Keratinocyte (primary cell): ENCODE measurements around the gene LRRC8C. TPM values are rescaled to one million over a fixed set of nuclear protein-coding genes. Genes with fewer than 3 reads are reported as not detected.

ENCODE experiments used
- DNase-seq: peaks from one replicate; pipeline ENCODE4 v3.0.0-alpha.2; 2011; ENCODE audit warnings: low read depth, missing footprints, low spot score
- FAIRE-seq: peaks from 2 replicates; lab custom pipeline; 2011; peaks lifted over from hg19 to GRCh38; lab: Jason Lieb, UNC
- H2AFZ ChIP-seq: 2 replicates; pipeline ENCODE4 v1.6.0; 2012; ENCODE audit warnings: low read length, control low read depth, inconsistent platforms; ENCODE audit not compliant: control insufficient read depth
- H3K27ac ChIP-seq: 2 replicates; pipeline ENCODE4 v1.5.1; 2011; ENCODE audit warnings: low read length; ENCODE audit not compliant: control insufficient read depth, insufficient read depth
- H3K27me3 ChIP-seq: 3 replicates; pipeline ENCODE4 v1.6.0; 2011; ENCODE audit warnings: low read length; ENCODE audit not compliant: control insufficient read depth, insufficient read depth; ENCODE audit errors: extremely low read depth
- H3K36me3 ChIP-seq, 2 experiments: 2 replicates in 1 of 2; 3 replicates in 1 of 2; pipeline ENCODE4 v1.5.1; 2011; ENCODE audit warnings: low read length in 2 of 2, mild to moderate bottlenecking in 1 of 2; ENCODE audit not compliant: control insufficient read depth in 2 of 2, insufficient read depth in 2 of 2; ENCODE audit errors: extremely low read depth in 1 of 2
- H3K4me1 ChIP-seq: 3 replicates; pipeline ENCODE4 v1.5.1; 2011; ENCODE audit warnings: low read length; ENCODE audit not compliant: control insufficient read depth, insufficient read depth; ENCODE audit errors: extremely low read depth
- H3K4me2 ChIP-seq: 3 replicates; pipeline ENCODE4 v1.6.0; 2011; ENCODE audit warnings: low read depth, low read length; ENCODE audit not compliant: control insufficient read depth, insufficient read depth; ENCODE audit errors: extremely low read depth
- H3K4me3 ChIP-seq, 3 experiments: fragments of 200-600 bp in 1 of 3; sonication (generic) in 1 of 3; 2 replicates in 2 of 3; 3 replicates in 1 of 3; pipeline ENCODE4 v1.5.1; 2011 to 2016; ENCODE audit warnings: low read length in 3 of 3, mild to moderate bottlenecking in 3 of 3, control low read depth in 2 of 3, inconsistent platforms in 1 of 3, low read depth in 1 of 3, mixed read lengths in 1 of 3, mixed run types in 1 of 3, moderate library complexity in 1 of 3; ENCODE audit not compliant: control insufficient read depth in 2 of 3, insufficient read depth in 2 of 3; ENCODE audit errors: extremely low read depth in 1 of 3
- H3K79me2 ChIP-seq: 2 replicates; pipeline ENCODE4 v1.6.0; 2012; ENCODE audit warnings: low read length; ENCODE audit not compliant: control insufficient read depth, insufficient read depth
- H3K9ac ChIP-seq: 3 replicates; pipeline ENCODE4 v1.6.0; 2011; ENCODE audit warnings: low read length; ENCODE audit not compliant: control insufficient read depth, insufficient read depth; ENCODE audit errors: extremely low read depth
- H3K9me1 ChIP-seq: 3 replicates; pipeline ENCODE4 v1.6.0; 2011; ENCODE audit warnings: low read length; ENCODE audit not compliant: control insufficient read depth, insufficient read depth; ENCODE audit errors: extremely low read depth
- H3K9me3 ChIP-seq: 2 replicates; pipeline ENCODE4 v1.5.1; 2012; ENCODE audit warnings: low read depth, low read length; ENCODE audit not compliant: control insufficient read depth
- H4K20me1 ChIP-seq: 3 replicates; pipeline ENCODE4 v1.6.0; 2011; ENCODE audit warnings: low read length; ENCODE audit not compliant: control insufficient read depth, insufficient read depth; ENCODE audit errors: extremely low read depth
- CTCF ChIP-seq, 3 experiments: IDR thresholded peaks in 1 of 3; conservative IDR thresholded peaks in 1 of 3; optimal IDR thresholded peaks in 1 of 3; 2 replicates in 2 of 3; 3 replicates in 1 of 3; pipeline versions ENCODE3 to v1.5.1; 2011; ENCODE audit warnings: low read length in 3 of 3, mild to moderate bottlenecking in 3 of 3, moderate library complexity in 2 of 3, control low read depth in 1 of 3, inconsistent platforms in 1 of 3; ENCODE audit not compliant: insufficient read depth in 2 of 3; ENCODE audit errors: extremely low read depth in 1 of 3
- EZH2 ChIP-seq: IDR thresholded peaks from one replicate; pipeline ENCODE4 v1.6.1; 2012; ENCODE audit warnings: inconsistent platforms, mild to moderate bottlenecking, low read length, moderate library complexity
- dilution Hi-C: fragments of 300-500 bp; cut with MboI; formaldehyde crosslinking; loops from one replicate; pipeline ENCODE4 v1.7.0; 2020; ENCODE audit warnings: low sequenced_read_pairs; ENCODE audit not compliant: extremely low pct_ligation_motif_present
- polyA plus RNA-seq, 5 experiments: library from polyadenylated mRNA; depleted of rRNA in 3 of 5; stranded (reverse) in 3 of 5; stranded (forward) in 1 of 5; unstranded in 1 of 5; fragments of >200 nt; gene quantifications; 1 replicate in 1 of 5; 2 replicates in 3 of 5; 3 replicates in 1 of 5; pipeline versions ENCODE4 v1.2.1 to v1.2.3, GENCODE V29; 2011 to 2012; ENCODE audit warnings: missing spikeins in 2 of 5, low read depth in 1 of 5, low replicate concordance in 1 of 5

LRRC8C gene
- polyA plus RNA-seq, 1 donor (not counting 4 experiments of a cell fraction or from before 2014, with no cell fraction given), result 18.4 TPM

GRCh38 chr1:89682611-89683010, 49.7 kb downstream of the LRRC8C start:
- Histone ChIP-seq H4K20me1 (no peaks in the 10 kb centered on the region), H3K9ac (no peak overlapping the region), H3K9me1 (no peaks in the 10 kb centered on the region), H3K4me1 (no peaks in the 10 kb centered on the region), H3K79me2 (peaks cover 34% of the 10 kb centered on the region), H3K27ac (no peak overlapping the region), H3K4me3 (no peak overlapping the region), H3K36me3 (peaks cover 0 to 16% of the 10 kb centered on the region in 2 experiments), H2AFZ (no peak overlapping the region), H3K9me3 (no peaks in the 10 kb centered on the region), H3K27me3 (no peaks in the 10 kb centered on the region), H3K4me2 (no peak overlapping the region)
- DNase-seq, result no peak
- dilution Hi-C loops, result no loop called here
- no peak for FAIRE-seq
- TF ChIP-seq CTCF (optimal IDR thresholded peaks at IDR 0.05 in 1 of 3, IDR thresholded peaks at IDR 0.05 in 1 of 3, conservative IDR thresholded peaks at IDR 0.05 in 1 of 3; ENCODE audit: extremely low read depth in 1 of 3, insufficient read depth in 2 of 3, low read length in 3 of 3) (no peak), EZH2 (no peak)

GRCh38 chr1:89685461-89685860, 52.5 kb downstream of the LRRC8C start:
- DNase-seq (no peak), FAIRE-seq (no peak)
- no peaks in the 10 kb centered on the region for H3K9me1 ChIP-seq
- no peaks in the 10 kb centered on the region for H3K9me3 ChIP-seq
- no peaks in the 10 kb centered on the region for H3K27me3 ChIP-seq
- TF ChIP-seq EZH2, result no peak
- TF ChIP-seq CTCF (optimal IDR thresholded peaks at IDR 0.05 in 1 of 3, IDR thresholded peaks at IDR 0.05 in 1 of 3, conservative IDR thresholded peaks at IDR 0.05 in 1 of 3; ENCODE audit: extremely low read depth in 1 of 3, insufficient read depth in 2 of 3, low read length in 3 of 3), result no peak
- no peak overlapping the region for H3K4me3 ChIP-seq
- H3K79me2 ChIP-seq, result peaks cover 14% of the 10 kb centered on the region
- no peaks in the 10 kb centered on the region for H3K4me1 ChIP-seq
- H3K9ac ChIP-seq, result no peak overlapping the region
- no peak overlapping the region for H3K4me2 ChIP-seq
- H3K36me3 ChIP-seq, result peaks cover 1 to 33% of the 10 kb centered on the region in 2 experiments
- H4K20me1 ChIP-seq, result no peaks in the 10 kb centered on the region
- H3K27ac ChIP-seq, result no peak overlapping the region
- dilution Hi-C loops, result no loop called here
- no peak overlapping the region for H2AFZ ChIP-seq
